GM13977 (cell line): ENCODE measurements around the gene LRMDA.

Experiments
- DNase-seq: peaks from one replicate; pipeline ENCODE4 v3.0.0; 2012; ENCODE audit warnings: low spot score
- in situ Hi-C: fragments of 300-500 bp; cut with MboI; formaldehyde crosslinking; loops from one replicate; pipeline ENCODE4 v1.12.0; 2022; ENCODE audit warnings: low sequenced_read_pairs, low pct_unique_long_range_greater_than_20kb, mixed read lengths, inconsistent platforms; ENCODE audit not compliant: unreplicated experiment
- TF ChIP-seq, protein P1 (sequence below): IDR thresholded peaks from 2 replicates; pipeline ENCODE4 v1.5.1; 2012; ENCODE audit warnings: mild to moderate bottlenecking, control low read depth; ENCODE audit not compliant: insufficient read depth; ENCODE audit errors: extremely low read depth, missing control alignments

The LRMDA gene

GRCh38 chr10:75818552-75818951, 387.1 kb downstream of the LRMDA start:
- TF ChIP-seq, protein P1, sequence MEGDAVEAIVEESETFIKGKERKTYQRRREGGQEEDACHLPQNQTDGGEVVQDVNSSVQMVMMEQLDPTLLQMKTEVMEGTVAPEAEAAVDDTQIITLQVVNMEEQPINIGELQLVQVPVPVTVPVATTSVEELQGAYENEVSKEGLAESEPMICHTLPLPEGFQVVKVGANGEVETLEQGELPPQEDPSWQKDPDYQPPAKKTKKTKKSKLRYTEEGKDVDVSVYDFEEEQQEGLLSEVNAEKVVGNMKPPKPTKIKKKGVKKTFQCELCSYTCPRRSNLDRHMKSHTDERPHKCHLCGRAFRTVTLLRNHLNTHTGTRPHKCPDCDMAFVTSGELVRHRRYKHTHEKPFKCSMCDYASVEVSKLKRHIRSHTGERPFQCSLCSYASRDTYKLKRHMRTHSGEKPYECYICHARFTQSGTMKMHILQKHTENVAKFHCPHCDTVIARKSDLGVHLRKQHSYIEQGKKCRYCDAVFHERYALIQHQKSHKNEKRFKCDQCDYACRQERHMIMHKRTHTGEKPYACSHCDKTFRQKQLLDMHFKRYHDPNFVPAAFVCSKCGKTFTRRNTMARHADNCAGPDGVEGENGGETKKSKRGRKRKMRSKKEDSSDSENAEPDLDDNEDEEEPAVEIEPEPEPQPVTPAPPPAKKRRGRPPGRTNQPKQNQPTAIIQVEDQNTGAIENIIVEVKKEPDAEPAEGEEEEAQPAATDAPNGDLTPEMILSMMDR = no peak
- in situ Hi-C loops = no loop called here
- no peak for DNase-seq

DNA sequence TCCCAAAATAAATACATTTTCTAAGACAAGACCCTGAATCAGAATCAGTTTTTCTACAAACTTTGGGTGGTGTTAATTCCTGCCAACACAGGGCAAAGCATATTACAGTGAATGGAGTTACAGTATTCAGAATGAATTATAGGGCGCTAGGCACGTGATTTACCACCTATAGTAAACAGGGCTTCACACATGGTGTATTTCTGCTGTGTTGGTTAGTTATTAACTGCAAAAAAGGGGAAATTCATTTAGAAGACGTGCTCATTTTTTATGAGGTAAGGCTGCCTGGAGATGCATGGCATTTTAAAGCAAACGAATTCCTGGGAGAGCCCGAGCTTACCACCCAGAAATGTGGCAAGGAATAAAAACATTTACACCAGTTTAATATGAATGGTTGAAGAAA, 393.8 kb downstream of the LRMDA start:
- in situ Hi-C loops = no loop called here
- TF ChIP-seq, protein P1 = no peak
- no peak for DNase-seq

DNA sequence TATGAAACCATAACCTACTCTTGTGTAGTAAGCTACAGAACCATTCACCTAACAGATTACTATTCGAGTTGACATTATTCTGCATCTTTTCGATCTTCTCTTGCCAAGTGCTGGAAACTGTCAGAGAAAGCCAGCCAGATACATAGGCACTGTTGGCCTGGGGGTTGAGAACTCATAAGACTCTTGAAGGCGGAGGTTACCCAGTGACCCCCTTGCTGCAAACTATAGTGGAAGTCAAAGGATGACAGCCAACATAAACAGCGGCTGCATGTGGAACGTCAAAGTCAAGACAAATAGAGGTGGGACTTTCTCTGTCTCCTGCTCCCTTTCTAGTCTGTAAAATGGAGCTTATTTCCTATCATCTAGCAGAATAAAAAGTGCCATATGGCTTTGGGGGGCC, 394.2 kb downstream of the LRMDA start:
- in situ Hi-C loops = no loop called here
- DNase-seq = no peak
- TF ChIP-seq, protein P1 = no peak

GRCh38 chr10:75826846-75827245, 395.4 kb downstream of the LRMDA start:
- in situ Hi-C loops = no loop called here
- TF ChIP-seq, protein P1 = no peak
- DNase-seq = no peak

- TF ChIP-seq, protein P1 = no peak
- in situ Hi-C loops = no loop called here
- DNase-seq = no peak
These were observed 396.2 kb downstream of the LRMDA start for GRCh38 chr10:75827587-75828021.

DNA sequence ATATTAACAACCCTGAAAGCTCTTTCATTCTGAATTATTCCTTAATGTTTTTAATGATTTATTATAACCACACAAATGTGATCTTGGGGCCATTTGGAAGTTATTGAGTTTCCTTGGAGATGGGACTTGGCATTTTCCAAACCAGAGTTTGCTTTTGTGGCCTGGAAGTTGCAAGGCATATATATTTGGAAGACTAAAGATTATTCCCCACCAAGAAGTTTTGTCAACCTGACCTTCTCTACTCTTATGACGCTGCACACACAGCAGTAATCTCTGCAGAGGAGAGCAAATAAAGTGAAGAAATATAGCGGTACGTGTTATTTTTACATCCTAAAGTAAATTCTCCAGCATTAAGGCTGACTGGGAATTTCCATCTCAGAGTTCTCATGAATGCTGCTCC, 397.0 kb downstream of the LRMDA start:
- in situ Hi-C loops = no loop called here
- TF ChIP-seq, protein P1 = no peak
- DNase-seq = no peak

DNA sequence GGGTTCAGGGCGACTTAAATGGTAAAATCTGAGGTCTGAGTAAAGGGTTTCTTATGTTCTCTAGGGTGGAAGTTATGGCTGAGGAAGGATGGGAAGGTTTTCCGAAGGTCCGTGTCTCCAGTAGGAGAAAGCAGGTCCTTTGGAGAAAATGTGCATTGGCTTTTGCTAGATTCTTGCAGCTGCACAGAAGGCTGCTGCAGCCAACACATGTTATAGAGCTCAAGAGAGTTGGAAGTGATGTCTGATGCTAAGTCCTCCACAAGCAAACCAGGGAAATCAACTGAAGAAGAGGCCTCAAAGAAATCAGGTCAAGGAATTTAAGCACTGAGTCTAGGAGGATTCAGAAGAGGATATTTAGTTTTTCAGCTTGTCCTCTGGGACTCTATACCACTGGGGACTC, 404.6 kb downstream of the LRMDA start:
- TF ChIP-seq, protein P1 = no peak
- in situ Hi-C loops = no loop called here
- no peak for DNase-seq
